IMR-90 (cell line): ENCODE measurements around the gene ACADL. TPM values are rescaled to one million over a fixed set of nuclear protein-coding genes. Genes with fewer than 3 reads are reported as not detected.
"Not testable (repeated sequence)": the region's sequence is repeated elsewhere in the genome, so short reads cannot be mapped to it uniquely, and the experiment has no call there.

ENCODE experiments used
- ATAC-seq: fragments of 200-7000 bp; cut with Tn5 transposase; 2 replicates; pipeline ENCODE4 v1.9.1; 2020; ENCODE audit warnings: low read depth, mild to moderate bottlenecking, moderate library complexity
- BruUV-seq: library from RNA; stranded (reverse); fragments of 400-500 nt; replicated peaks from 2 replicates; lab custom pipeline; 2021; lab: Mats Ljungman, UMichigan
- CTCF ChIA-PET: fragments of 300-600 bp; formaldehyde crosslinking; extraction: SDS; loops from one replicate; lab custom pipeline; 2021; ENCODE audit warnings: antibody characterized with exemption; lab: Yijun Ruan, JAX
- POLR2A ChIA-PET: fragments of 300-600 bp; sonication (Branson Sonifier 250); formaldehyde crosslinking; loops from one replicate; lab custom pipeline; 2022; ENCODE audit warnings: antibody characterized with exemption; ENCODE audit not compliant: unreplicated experiment; lab: Charles Lee
- DNase-seq: peaks from one replicate; pipeline ENCODE4 v3.0.0; 2013
- H2AFZ ChIP-seq: replicated peaks from 2 replicates; pipeline ENCODE3; 2013; ENCODE audit warnings: low read length, mild to moderate bottlenecking; ENCODE audit not compliant: poor library complexity
- H2AK5ac ChIP-seq: 2 replicates; pipeline ENCODE4 v1.6.1; 2013; ENCODE audit warnings: low read depth, low read length, inconsistent platforms
- H2AK9ac ChIP-seq: replicated peaks from 2 replicates; pipeline ENCODE3; 2013; ENCODE audit warnings: mild to moderate bottlenecking, low read depth, low read length, moderate library complexity; ENCODE audit not compliant: poor library complexity
- H2BK120ac ChIP-seq: 2 replicates; pipeline ENCODE4 v1.6.1; 2013; ENCODE audit warnings: low read depth, low read length, inconsistent platforms
- H2BK15ac ChIP-seq: 3 replicates; pipeline ENCODE4 v1.6.1; 2013; ENCODE audit warnings: low read depth, low read length, inconsistent platforms
- H2BK20ac ChIP-seq: 2 replicates; pipeline ENCODE4 v1.6.1; 2013; ENCODE audit warnings: low read depth, mild to moderate bottlenecking, inconsistent platforms, low read length, moderate library complexity
- H2BK5ac ChIP-seq: 2 replicates; pipeline ENCODE4 v1.6.1; 2013; ENCODE audit warnings: mild to moderate bottlenecking, low read depth, low read length, inconsistent platforms; ENCODE audit not compliant: poor library complexity, severe bottlenecking
- H3K14ac ChIP-seq: replicated peaks from 2 replicates; pipeline ENCODE4 v1.6.1; 2013; ENCODE audit warnings: low read depth, low read length, inconsistent platforms
- H3K18ac ChIP-seq: 2 replicates; pipeline ENCODE4 v1.6.1; 2013; ENCODE audit warnings: low read depth, low read length, control low read depth
- H3K23ac ChIP-seq: 2 replicates; pipeline ENCODE4 v1.6.1; 2013; ENCODE audit warnings: low read depth, low read length, inconsistent platforms
- H3K27ac ChIP-seq: 2 replicates; pipeline ENCODE4 v1.5.1; 2013; ENCODE audit warnings: mild to moderate bottlenecking, control low read depth, low read length; ENCODE audit not compliant: insufficient read depth
- H3K27me3 ChIP-seq: 2 replicates; pipeline ENCODE4 v1.6.1; 2013; ENCODE audit warnings: low read length; ENCODE audit not compliant: control insufficient read depth, insufficient read depth
- H3K36me3 ChIP-seq: 2 replicates; pipeline ENCODE4 v1.6.1; 2013; ENCODE audit warnings: low read length, mixed read lengths; ENCODE audit not compliant: control insufficient read depth, insufficient read depth
- H3K4ac ChIP-seq: 2 replicates; pipeline ENCODE4 v1.6.1; 2013; ENCODE audit warnings: low read depth, low read length, inconsistent platforms
- H3K4me1 ChIP-seq: 2 replicates; pipeline ENCODE4 v1.6.1; 2013; ENCODE audit warnings: low read length, mixed read lengths; ENCODE audit not compliant: control insufficient read depth, insufficient read depth
- H3K4me2 ChIP-seq: 2 replicates; pipeline ENCODE4 v1.6.1; 2013; ENCODE audit warnings: low read depth, mild to moderate bottlenecking, control low read depth, low read length, moderate library complexity
- H3K4me3 ChIP-seq: 2 replicates; pipeline ENCODE4 v1.5.1; 2013; ENCODE audit warnings: low read depth, mild to moderate bottlenecking, control low read depth, low read length, moderate library complexity; ENCODE audit not compliant: insufficient read depth
- H3K56ac ChIP-seq: 2 replicates; pipeline ENCODE4 v1.6.1; 2013; ENCODE audit warnings: low read length, inconsistent platforms; ENCODE audit not compliant: insufficient read depth; ENCODE audit errors: extremely low read depth
- H3K79me1 ChIP-seq, 2 experiments: 2 replicates each; pipeline ENCODE4 v1.6.1; 2013; ENCODE audit warnings: low read length in 2 of 2, inconsistent platforms in 1 of 2, low read depth in 1 of 2
- H3K9ac ChIP-seq: 2 replicates; pipeline ENCODE4 v1.6.1; 2013; ENCODE audit warnings: low read depth, low read length, control low read depth
- H3K9me1 ChIP-seq: 2 replicates; pipeline ENCODE4 v1.6.1; 2013; ENCODE audit warnings: low read length, inconsistent platforms; ENCODE audit not compliant: insufficient read depth
- H3K9me3 ChIP-seq: 2 replicates; pipeline ENCODE4 v1.6.1; 2013; ENCODE audit warnings: low read length; ENCODE audit not compliant: control insufficient read depth, insufficient read depth
- H4K20me1 ChIP-seq: 2 replicates; pipeline ENCODE4 v1.6.1; 2013; ENCODE audit warnings: low read length, inconsistent platforms; ENCODE audit not compliant: insufficient read depth
- H4K5ac ChIP-seq: 2 replicates; pipeline ENCODE4 v1.6.1; 2013; ENCODE audit warnings: mild to moderate bottlenecking, low read depth, low read length, control low read depth
- H4K8ac ChIP-seq, 2 experiments: 2 replicates each; pipeline ENCODE4 v1.6.1; 2013; ENCODE audit warnings: low read depth in 2 of 2, low read length in 2 of 2, control low read depth in 1 of 2, inconsistent platforms in 1 of 2
- H4K91ac ChIP-seq: 2 replicates; pipeline ENCODE4 v1.6.1; 2013; ENCODE audit warnings: low read depth, low read length, inconsistent platforms; ENCODE audit not compliant: insufficient read depth
- WGBS, 2 experiments: methylation state at CpG; one replicate each; pipeline versions ENCODE4 v1.1.5 to v1.1.7; 2013; ENCODE audit warnings: missing lambda C conversion rate in 2 of 2; ENCODE audit not compliant: insufficient read length in 1 of 2; ENCODE audit errors: extremely low coverage in 2 of 2; 5-methylcytosine and 5-hydroxymethylcytosine counted together
- dilution Hi-C: fragments of 300-500 bp; cut with HindIII; formaldehyde crosslinking; loops from one replicate; pipeline ENCODE4 v1.14.3; 2018; ENCODE audit warnings: low sequenced_read_pairs; ENCODE audit not compliant: unreplicated experiment
- in situ Hi-C: fragments of 300-500 bp; cut with MboI; formaldehyde crosslinking; loops from 3 replicates; pipeline ENCODE4 v1.14.3; 2019; ENCODE audit warnings: low sequenced_read_pairs, inconsistent platforms, mixed read lengths
- intact Hi-C: fragments of 100-400 bp; cut with micrococcal nuclease; formaldehyde crosslinking; loops from 2 replicates; pipeline ENCODE4 v1.10.0; 2022
- polyA plus RNA-seq, 3 experiments: library from polyadenylated mRNA; depleted of rRNA; stranded (reverse); fragments of >200 nt; gene quantifications; 2 replicates each; pipeline ENCODE4 v1.2.3, GENCODE V29; 2012; ENCODE audit warnings: low replicate concordance in 1 of 3
- total RNA-seq: library from RNA; depleted of rRNA; stranded (reverse); fragments of >200 nt; gene quantifications from 2 replicates; pipeline ENCODE4 v1.2.3, GENCODE V29; 2012

Gene ACADL
- total and polyA plus RNA-seq, 2 of the 4 experiments (the other 2 are of a cell fraction), result not detected

DNA sequence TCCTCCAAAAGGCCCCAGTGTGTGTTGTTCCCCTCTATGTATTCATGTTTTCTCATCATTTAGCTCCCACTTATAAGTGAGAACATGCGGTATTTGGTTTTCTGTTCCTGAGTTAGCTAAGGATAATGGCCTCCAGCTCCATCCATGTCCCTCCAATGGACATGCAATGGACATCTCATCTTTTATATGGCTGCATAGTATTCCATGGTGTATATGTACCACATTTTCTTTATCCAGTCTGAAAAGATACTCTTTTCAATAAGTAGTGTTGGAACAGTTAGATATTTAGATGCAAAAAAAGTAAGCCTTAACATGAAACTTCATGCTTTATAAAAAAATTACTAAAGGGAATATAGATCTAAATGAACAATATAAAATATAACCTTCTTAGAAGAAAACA is 48.1 kb downstream of the ACADL start:
- H3K9ac ChIP-seq, POLR2A ChIA-PET: not testable (repeated sequence)

More for the DNA sequence above, 48.1 kb downstream of the ACADL start:
- H3K23ac ChIP-seq, H3K27me3 ChIP-seq, H3K79me1 ChIP-seq, H2BK20ac ChIP-seq, intact Hi-C loops, BruUV-seq, H3K4me2 ChIP-seq, H3K14ac ChIP-seq, H2BK15ac ChIP-seq, H3K4me3 ChIP-seq, H4K20me1 ChIP-seq, H3K18ac ChIP-seq, CTCF ChIA-PET, H4K91ac ChIP-seq, H4K8ac ChIP-seq, H3K4ac ChIP-seq, H3K27ac ChIP-seq, H2AFZ ChIP-seq, H3K56ac ChIP-seq, DNase-seq, H3K4me1 ChIP-seq, ATAC-seq, H2AK5ac ChIP-seq, H4K5ac ChIP-seq, H2BK120ac ChIP-seq, H2BK5ac ChIP-seq, H2AK9ac ChIP-seq, dilution Hi-C loops, H3K36me3 ChIP-seq, H3K9me1 ChIP-seq, H3K9me3 ChIP-seq: not testable (repeated sequence)
- WGBS, 2 experiments, result no CpG with 5 or more reads among the region's 1 CpG
- in situ Hi-C loops, result loop anchor here (10.0 kb wide), 1 partner anchor 182 kb away; no protein-coding TSS in a partner anchor
